HPDE6-E6E7 (cell line): ENCODE results near the gene SLC25A13.
"Not testable (repeated sequence)": the region's sequence is repeated elsewhere in the genome, so short reads cannot be mapped to it uniquely, and the experiment has no call there.

ENCODE experiments used
- DNase-seq: peaks from one replicate; pipeline ENCODE4 v3.0.0; 2011; ENCODE audit warnings: missing footprints; ENCODE audit errors: extremely low spot score

Gene SLC25A13

DNA sequence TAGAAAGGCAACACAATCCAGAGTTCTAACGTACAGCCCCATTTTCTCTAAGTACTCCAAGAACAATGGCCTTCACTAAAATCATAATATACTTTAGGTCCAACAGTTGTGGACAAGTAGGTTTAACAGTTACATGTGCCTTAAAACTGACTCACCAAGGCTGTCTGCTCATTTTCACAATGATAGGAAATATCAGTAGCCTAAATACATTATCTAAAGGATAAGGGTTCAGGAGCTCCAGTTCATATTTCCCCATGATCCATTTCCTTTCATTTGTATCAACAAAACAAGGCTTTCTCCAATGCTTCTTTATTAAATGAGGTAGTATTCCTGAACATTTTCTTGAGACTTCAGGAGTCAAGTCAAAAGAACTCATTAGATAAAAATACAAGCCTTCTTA lies 164.0 kb downstream of the SLC25A13 start:
- no peak for DNase-seq

GRCh38 chr7:96154506-96154905 lies 167.4 kb downstream of the SLC25A13 start:
- DNase-seq, result not testable (repeated sequence)

DNA sequence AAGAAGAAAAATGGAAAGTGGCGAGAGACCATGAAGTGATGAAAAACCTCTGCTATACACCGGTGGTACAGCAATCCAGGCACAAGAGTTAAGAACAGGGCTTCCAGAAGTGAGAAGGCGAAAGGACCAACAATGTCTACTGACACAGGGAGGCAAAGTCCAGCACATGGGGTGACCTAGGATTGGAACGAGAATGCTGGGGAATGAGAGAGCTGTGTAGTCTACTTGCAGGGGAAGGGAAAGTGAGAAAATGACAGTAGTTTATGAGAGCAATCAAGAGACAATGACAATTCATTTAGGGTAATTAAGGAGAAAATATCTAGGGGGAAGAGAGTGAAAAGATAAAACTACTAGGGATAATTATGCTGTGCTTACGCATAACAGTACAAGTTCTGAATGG lies 169.2 kb downstream of the SLC25A13 start:
- no peak for DNase-seq

DNA sequence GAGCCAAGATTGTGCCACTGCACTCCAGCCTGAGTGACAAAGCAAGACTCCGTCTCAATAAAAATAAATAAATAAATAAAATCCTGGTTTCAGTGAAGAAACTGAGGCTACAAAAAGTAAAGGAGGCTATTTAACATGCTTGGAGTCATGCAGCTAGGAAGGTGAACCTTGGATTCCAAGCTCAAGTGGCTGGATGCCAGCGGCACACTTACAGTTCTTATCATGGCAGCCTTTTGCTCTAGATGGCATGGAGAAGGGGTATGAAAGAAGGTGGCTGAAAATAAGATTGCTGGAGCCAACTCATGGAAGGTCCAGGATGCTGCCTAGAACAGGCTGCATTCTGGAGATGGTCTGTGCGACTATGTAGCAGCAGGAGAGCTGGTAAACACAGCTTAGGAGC lies 170.0 kb downstream of the SLC25A13 start:
- no peak for DNase-seq

GRCh38 chr7:96144260-96144526 lies 177.7 kb downstream of the SLC25A13 start:
- no peak for DNase-seq

- no peak for DNase-seq
Observed at GRCh38 chr7:96143495-96144259, 178.2 kb downstream of the SLC25A13 start.

- DNase-seq, result no peak
Observed at GRCh38 chr7:96136600-96137239, 185.2 kb downstream of the SLC25A13 start.

GRCh38 chr7:96135241-96135640 lies 186.7 kb downstream of the SLC25A13 start:
- DNase-seq, result peak; percentile 16

GRCh38 chr7:96131525-96131924 lies 190.4 kb downstream of the SLC25A13 start:
- no peak for DNase-seq

GRCh38 chr7:96127746-96128145 lies 194.2 kb downstream of the SLC25A13 start:
- DNase-seq, result no peak

DNA sequence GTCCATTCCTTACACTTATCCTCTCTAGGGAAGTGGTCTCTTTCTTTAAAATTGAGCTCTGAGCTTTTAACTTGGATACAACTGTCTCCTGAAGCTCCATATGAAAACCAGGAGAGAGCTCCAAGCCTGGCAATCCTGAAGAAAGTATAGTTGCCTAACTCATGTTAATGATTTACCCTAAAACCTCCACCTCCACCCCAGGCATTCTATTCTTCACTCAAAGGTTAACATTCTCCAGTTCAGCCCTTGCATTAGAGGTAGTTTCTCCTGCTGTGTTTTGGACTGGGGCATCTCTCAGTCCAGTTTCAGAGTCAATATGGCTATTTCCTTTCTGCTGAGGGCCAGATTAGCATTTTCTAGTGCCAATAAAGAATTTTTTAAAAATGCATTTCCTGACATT lies 195.5 kb downstream of the SLC25A13 start:
- DNase-seq, result no peak

DNA sequence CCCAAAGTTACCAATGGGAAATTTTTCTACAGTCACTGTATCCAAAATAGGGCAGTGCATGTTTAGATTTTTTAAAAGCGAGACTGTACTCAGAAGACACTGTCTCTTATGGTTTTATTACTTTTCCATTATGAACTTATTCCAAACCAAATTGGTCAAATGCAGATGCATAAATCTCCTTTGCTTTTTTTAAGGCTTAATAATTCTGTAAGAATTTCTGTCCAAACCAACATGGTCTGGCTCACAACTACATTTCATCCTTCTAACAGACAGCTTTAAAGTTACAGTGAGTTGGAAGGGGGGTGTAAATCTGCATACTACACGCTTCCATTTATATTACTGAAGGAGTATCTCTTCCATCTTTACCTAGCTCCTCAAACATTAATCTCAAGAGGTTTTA lies 199.2 kb downstream of the SLC25A13 start:
- no peak for DNase-seq

- no peak for DNase-seq
Observed at GRCh38 chr7:96121752-96122151, 200.1 kb downstream of the SLC25A13 start.

DNA sequence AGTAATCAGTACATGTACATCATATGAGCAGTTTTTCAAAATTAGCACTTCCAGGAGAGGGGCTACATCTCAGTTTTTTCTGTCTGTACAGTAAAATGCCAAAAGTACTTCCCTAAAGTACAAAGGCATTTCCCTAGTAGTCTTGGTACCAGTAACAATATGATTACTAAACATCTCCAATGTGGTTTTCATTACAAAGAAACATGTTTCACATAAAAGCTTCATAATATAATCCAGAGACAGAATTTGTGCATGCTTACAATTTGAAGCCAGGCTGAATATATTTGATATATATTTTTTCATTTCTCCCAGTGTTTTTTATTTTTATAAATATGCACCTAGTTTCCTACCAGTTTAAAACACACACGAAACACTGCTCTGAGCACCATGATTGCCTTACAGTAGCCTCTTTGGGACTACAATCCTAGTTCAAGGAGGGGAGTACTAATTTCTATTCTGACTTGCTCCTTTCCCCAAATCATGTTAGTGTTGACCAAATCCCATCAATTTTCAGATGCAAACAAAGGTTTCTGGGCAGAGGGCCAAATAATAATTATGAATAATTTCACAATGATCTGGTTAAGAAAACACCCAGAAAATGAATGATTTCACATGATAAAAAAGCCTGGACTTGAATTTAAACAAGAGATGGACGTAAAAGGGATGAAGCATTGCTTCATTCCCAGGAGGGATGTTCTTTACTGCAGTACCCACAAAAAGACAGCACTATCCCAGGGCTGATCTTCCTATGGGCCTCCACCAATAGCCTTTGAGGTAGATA lies 201.3 kb downstream of the SLC25A13 start:
- no peak for DNase-seq

DNA sequence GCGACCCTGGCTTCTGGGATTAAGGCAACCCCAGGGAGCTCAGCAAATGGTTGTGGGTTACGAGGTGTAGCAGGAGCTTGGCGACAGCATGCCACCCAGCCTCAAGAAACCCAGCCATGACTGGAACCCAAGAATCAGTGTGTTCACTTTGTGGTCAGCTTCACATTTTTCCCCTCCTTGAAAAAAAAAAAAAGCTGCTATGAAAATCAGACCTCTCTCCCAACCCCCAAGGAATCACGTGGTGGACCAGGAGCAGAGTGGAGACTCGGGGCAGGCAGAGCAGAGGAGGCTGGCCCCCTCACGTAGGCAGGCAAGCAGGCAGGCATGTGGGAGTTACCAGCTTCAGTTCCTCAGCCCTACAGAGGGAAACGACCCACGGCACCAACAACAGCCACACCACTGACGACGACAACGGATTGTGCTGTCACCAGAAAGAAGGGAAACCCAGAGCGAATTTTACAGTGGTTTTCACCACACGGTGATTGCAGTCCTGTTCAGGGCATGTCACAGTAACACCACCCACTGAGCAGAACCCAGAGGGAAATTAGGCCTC lies 203.4 kb downstream of the SLC25A13 start:
- no peak for DNase-seq

DNA sequence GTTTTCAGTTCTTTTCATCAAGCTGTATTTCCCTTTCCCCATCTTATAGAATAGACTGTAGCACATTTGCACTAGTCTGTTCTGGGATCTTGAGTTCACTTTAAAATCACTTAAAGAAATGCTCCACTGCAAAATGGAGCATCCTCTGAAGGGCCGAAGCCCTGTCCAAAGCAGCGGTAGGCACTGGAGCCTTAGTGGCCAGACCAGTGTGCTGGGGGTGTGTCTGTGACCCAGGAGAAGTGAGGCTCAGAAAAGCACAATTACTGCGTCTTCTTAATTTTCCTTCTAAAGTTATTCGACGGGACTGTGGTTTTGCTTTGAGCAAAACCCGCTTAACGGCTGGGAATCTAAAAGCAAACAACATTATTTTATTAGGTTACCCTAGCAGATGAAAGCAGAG lies 205.7 kb downstream of the SLC25A13 start:
- no peak for DNase-seq

- no peak for DNase-seq
Observed at GRCh38 chr7:96114190-96114589, 207.7 kb downstream of the SLC25A13 start.

DNA sequence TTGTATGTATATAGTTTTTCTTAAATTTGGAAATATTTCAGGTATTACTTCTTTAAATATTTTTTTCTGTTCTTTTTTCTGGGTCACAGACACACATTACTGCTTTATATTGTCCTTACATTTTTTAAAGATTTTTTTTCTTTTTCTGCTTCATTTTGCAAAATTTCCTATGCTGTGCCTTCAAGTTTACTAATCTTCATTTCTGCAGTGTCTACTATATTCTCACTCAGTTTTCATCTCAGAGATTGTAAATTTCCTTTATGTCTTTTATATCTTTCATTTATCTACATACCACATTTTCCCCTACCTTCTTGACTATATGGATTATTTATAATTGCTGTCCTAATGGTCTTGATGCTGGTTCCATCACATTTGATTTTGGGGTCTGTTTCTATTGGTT lies 210.5 kb downstream of the SLC25A13 start:
- no peak for DNase-seq

DNA sequence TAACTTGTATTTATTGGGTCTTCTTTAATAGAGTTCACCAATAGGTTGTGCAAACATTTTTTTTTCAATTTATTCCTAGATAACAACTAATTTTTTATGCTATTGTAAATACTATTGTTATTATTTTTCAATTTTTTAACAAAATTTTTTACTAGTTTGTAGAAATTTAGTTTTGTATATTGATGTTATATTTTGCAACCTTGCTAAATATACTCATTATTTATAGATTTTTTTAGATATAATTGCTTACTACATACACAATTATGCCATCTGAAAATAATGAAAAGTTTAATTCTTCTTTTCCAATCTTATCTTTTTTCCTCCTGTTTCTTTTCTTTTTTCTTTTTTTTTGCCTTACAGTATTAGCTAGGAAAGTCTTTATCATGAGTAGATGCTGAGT lies 216.9 kb downstream of the SLC25A13 start:
- no peak for DNase-seq

GRCh38 chr7:96102096-96102811 lies 219.6 kb downstream of the SLC25A13 start:
- DNase-seq, result no peak

DNA sequence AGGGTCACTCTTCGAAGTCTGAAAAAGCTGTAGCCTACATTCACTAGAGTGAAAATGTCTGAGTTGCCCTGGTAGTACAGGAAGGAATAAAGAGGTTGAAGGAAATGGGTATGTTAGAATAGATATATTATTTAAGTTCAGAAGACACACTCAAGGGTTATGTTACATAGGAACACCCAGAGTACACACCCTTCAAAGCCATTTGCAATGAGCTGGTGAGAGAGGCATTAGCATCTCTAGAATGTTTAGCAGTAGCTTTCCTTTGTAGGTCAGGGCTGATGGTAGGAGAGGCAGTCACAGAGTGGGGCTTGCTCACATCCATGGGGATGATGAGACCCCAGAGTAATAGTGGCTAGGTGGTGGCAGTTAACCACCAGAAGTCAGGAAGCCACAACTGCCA lies 221.2 kb downstream of the SLC25A13 start:
- DNase-seq, result no peak

- no peak for DNase-seq
Observed at GRCh38 chr7:96097835-96098234, 224.1 kb downstream of the SLC25A13 start.
